Osteoblast (primary cell): ENCODE results near the gene HELZ. TPM values are rescaled to one million over a fixed set of nuclear protein-coding genes. Genes with fewer than 3 reads are reported as not detected.

Source experiments
- DNase-seq: peaks from one replicate; pipeline ENCODE4 v3.0.0; 2011; ENCODE audit warnings: low spot score, mixed read lengths; ENCODE audit not compliant: insufficient read length; ENCODE audit errors: missing footprints
- H2AFZ ChIP-seq: 2 replicates; pipeline ENCODE4 v1.6.0; 2011; ENCODE audit warnings: mild to moderate bottlenecking, low read length
- H3K27ac ChIP-seq: 2 replicates; pipeline ENCODE4 v1.5.1; 2011; ENCODE audit warnings: mild to moderate bottlenecking, low read depth, low read length, moderate library complexity
- H3K27me3 ChIP-seq: 2 replicates; pipeline ENCODE4 v1.6.0; 2012; ENCODE audit warnings: mild to moderate bottlenecking, control low read depth, inconsistent platforms, low read length, moderate library complexity; ENCODE audit not compliant: insufficient read depth
- H3K36me3 ChIP-seq: 2 replicates; pipeline ENCODE4 v1.5.1; 2011; ENCODE audit warnings: mild to moderate bottlenecking, low read length, control low read depth, moderate library complexity; ENCODE audit not compliant: insufficient read depth
- H3K4me1 ChIP-seq: 2 replicates; pipeline ENCODE4 v1.5.1; 2011; ENCODE audit warnings: mild to moderate bottlenecking, low read length, control low read depth, moderate library complexity; ENCODE audit not compliant: insufficient read depth
- H3K4me2 ChIP-seq: 2 replicates; pipeline ENCODE4 v1.6.0; 2011; ENCODE audit warnings: mild to moderate bottlenecking, low read length; ENCODE audit not compliant: insufficient read depth
- H3K4me3 ChIP-seq: fragments of 200-600 bp; sonication (generic); 3 replicates; pipeline ENCODE4 v1.5.1; 2012; ENCODE audit warnings: mild to moderate bottlenecking, low read length, inconsistent platforms; ENCODE audit not compliant: insufficient read depth
- H3K79me2 ChIP-seq: 2 replicates; pipeline ENCODE4 v1.6.0; 2012; ENCODE audit warnings: mild to moderate bottlenecking, low read length, control low read depth, inconsistent platforms; ENCODE audit not compliant: insufficient read depth
- H3K9me3 ChIP-seq: 2 replicates; pipeline ENCODE4 v1.5.1; 2011; ENCODE audit warnings: low read depth, low read length, control low read depth
- H4K20me1 ChIP-seq: 2 replicates; pipeline ENCODE4 v1.6.0; 2012; ENCODE audit warnings: mild to moderate bottlenecking, low read length, control low read depth; ENCODE audit not compliant: insufficient read depth
- total RNA-seq: library from RNA; depleted of rRNA; stranded (reverse); fragments of >200 nt; gene quantifications from 2 replicates; pipeline ENCODE4 v1.2.3, GENCODE V29; 2012
- TF ChIP-seq, protein P1 (sequence below): IDR thresholded peaks from 2 replicates; pipeline ENCODE4 v1.5.1; 2011; ENCODE audit warnings: mild to moderate bottlenecking, low read depth, low read length, moderate library complexity; ENCODE audit errors: extremely low read depth

Gene HELZ
- total RNA-seq, 1 donor = 56.8 TPM

DNA sequence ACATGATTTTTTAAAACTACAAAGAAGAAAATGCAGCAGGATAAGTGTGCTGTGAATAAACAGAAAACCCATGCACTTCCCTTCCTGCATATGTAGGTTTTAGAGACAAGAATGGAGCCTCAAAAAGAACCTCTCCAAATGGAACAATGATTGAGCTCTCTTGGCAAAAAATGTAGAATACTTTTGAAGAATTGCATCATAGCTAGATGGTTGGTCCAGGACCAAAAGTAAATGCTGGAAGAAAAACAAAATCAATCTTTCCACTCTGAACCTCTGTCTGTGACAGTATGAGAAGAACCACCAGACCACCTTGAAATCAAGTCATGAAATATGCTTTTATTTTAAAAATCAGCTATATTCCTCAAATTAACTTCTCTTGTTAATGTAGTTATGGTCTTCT lies 17.5 kb downstream of the HELZ start:
- TF ChIP-seq, protein P1, sequence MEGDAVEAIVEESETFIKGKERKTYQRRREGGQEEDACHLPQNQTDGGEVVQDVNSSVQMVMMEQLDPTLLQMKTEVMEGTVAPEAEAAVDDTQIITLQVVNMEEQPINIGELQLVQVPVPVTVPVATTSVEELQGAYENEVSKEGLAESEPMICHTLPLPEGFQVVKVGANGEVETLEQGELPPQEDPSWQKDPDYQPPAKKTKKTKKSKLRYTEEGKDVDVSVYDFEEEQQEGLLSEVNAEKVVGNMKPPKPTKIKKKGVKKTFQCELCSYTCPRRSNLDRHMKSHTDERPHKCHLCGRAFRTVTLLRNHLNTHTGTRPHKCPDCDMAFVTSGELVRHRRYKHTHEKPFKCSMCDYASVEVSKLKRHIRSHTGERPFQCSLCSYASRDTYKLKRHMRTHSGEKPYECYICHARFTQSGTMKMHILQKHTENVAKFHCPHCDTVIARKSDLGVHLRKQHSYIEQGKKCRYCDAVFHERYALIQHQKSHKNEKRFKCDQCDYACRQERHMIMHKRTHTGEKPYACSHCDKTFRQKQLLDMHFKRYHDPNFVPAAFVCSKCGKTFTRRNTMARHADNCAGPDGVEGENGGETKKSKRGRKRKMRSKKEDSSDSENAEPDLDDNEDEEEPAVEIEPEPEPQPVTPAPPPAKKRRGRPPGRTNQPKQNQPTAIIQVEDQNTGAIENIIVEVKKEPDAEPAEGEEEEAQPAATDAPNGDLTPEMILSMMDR = no peak
- Histone ChIP-seq H4K20me1 (peaks cover 16% of the 10 kb centered on the region), H3K9me3 (no peaks in the 10 kb centered on the region), H3K36me3 (peaks cover 1% of the 10 kb centered on the region), H2AFZ (no peak overlapping the region), H3K27me3 (no peaks in the 10 kb centered on the region), H3K4me1 (peaks cover 6% of the 10 kb centered on the region), H3K4me3 (no peak overlapping the region), H3K4me2 (peak overlapping the region; percentile 35), H3K79me2 (peaks cover 62% of the 10 kb centered on the region), H3K27ac (no peak overlapping the region)
- no peak for DNase-seq

DNA sequence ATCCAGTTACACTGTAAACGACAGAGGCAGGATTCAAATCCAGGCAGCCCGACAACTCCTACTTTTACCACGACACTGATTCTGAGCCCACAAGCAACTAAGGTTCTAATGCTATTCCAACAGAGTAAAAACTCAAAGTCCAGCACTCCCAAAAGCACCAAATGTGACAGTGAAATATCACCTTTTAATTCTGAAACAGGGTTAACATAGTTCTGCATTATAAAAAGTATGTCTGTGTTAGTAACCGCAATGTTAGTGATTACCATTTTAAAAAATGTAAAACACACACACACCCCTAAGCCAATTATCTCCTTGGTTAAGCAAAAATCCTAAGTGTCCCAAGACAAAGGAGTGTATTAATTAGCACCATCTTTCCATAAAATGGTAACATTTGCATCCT lies 19.7 kb downstream of the HELZ start:
- Histone ChIP-seq H3K4me2 (no peak overlapping the region), H3K9me3 (no peaks in the 10 kb centered on the region), H3K4me1 (peaks cover 6% of the 10 kb centered on the region), H3K36me3 (peaks cover 5% of the 10 kb centered on the region), H3K27me3 (no peaks in the 10 kb centered on the region), H3K79me2 (peaks cover 76% of the 10 kb centered on the region), H3K4me3 (no peak overlapping the region), H2AFZ (no peak overlapping the region), H3K27ac (no peak overlapping the region), H4K20me1 (peaks cover 27% of the 10 kb centered on the region)
- TF ChIP-seq, protein P1 = no peak
- DNase-seq = no peak

DNA sequence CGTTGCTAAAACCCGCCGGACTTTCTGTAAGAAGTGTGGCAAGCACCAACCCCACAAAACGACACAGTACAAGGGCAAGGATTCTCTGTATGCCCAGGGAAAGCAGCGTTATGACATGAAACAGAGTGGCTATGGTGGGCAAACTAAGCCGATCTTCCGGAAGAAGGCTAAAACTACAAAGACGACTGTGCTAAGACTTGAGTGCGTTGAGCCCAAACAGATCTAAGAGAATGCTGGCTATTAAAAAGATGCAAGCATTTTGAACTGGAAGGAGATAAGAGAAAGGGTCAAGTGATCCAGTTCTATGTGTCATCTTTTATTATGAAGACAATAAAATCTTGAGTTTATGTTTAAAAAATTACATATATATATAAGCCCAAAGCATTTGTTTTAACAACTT lies 20.3 kb downstream of the HELZ start:
- Histone ChIP-seq H3K27ac (no peak overlapping the region), H3K4me2 (no peak overlapping the region), H3K36me3 (peaks cover 5% of the 10 kb centered on the region), H3K4me3 (no peak overlapping the region), H3K27me3 (no peaks in the 10 kb centered on the region), H3K4me1 (peaks cover 6% of the 10 kb centered on the region), H3K79me2 (peaks cover 81% of the 10 kb centered on the region), H2AFZ (no peak overlapping the region), H3K9me3 (no peaks in the 10 kb centered on the region), H4K20me1 (peaks cover 30% of the 10 kb centered on the region)
- TF ChIP-seq, protein P1 = no peak
- DNase-seq = no peak

DNA sequence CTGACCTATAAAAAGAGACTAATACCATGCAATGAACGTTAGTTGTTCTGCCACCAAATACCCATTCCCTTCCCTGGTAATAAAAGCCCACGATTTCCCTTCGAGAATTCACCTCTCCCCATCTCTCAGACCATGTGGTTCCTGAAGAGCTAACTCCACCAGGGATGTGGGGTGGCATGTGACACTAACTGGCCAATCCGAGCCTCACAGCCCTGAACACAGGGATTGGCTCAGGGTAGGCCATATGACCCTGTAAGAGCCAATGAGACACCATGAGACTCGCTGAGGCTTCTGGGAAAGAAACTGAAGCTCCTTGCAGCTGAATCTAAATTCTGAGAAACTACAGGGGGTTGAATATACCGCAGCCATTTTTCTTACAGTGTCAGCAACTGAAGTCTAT lies 21.1 kb downstream of the HELZ start:
- DNase-seq = no peak
- H4K20me1 ChIP-seq = peaks cover 28% of the 10 kb centered on the region
- TF ChIP-seq, protein P1 = no peak

More for the DNA sequence above, 21.1 kb downstream of the HELZ start:
- Histone ChIP-seq H3K79me2 (peaks cover 81% of the 10 kb centered on the region), H3K36me3 (peaks cover 5% of the 10 kb centered on the region), H3K9me3 (no peaks in the 10 kb centered on the region), H3K27ac (no peak overlapping the region), H3K4me1 (peaks cover 9% of the 10 kb centered on the region), H2AFZ (no peak overlapping the region), H3K27me3 (no peaks in the 10 kb centered on the region), H3K4me2 (no peak overlapping the region), H3K4me3 (no peak overlapping the region)
